ENCODE data around the gene AATF.

The AATF gene

DNA sequence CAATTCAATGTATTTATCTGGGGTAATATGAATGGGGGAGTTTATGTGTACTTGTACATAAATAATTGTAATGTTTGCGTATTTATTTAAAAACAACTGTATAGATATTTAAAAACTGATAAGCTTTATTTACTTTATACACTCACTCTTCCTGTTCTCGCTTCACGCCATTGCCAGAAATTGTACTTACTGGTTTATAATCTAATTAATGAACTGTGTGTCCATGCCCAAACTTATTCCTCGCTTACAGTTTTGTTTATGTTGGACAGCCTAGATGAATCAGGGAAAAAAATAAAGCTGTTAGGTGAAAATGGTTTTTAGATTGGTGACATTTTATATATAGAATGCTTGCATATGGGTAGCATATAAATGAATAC lies 30.8 kb downstream of the AATF start:
- DNase-seq (ENCODE audit: low spot score): no peak

DNA sequence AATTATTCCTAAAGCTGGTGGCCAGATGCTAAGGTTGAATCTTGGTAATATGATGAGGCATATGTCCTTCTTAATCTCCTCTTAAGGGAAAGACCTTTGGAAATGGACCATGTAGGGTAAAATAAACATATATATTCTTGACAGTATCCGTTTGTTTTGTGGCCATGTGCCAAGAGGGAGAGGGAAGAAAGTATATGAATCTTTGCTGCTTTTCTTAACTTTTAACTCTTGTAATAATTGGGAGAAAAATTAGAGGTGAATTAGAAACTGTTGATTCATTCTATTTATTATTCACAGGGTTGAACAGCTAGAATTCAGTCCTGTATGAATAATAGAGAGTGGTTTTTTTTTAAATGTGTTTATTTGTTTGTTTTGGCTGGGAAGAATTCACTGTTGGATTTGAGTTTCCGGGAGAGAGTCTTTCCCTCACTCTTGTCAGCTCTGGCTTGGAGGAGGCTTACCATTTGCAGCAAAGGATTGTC lies 31.6 kb downstream of the AATF start:
- DNase-seq (ENCODE audit: low spot score): no peak

DNA sequence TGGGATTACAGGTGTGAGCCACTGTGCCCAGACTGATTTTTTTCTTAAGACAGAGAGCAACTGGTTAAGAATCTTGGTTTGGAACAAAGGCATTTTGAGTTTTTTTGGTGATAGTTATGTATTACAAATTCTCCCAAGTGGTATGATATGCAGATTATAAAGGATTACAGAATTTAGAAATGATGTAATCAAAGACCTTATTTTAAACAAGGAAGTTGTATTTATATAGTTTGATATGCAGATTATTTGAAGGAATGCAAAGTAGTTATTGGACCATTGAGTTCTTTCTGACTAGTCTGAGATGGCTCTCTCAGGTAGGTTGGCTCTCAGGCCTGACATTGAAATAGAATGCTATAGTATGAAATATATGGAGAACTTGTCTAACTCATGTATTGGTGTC lies 34.9 kb downstream of the AATF start:
- no peak for DNase-seq (ENCODE audit: low spot score)

DNA sequence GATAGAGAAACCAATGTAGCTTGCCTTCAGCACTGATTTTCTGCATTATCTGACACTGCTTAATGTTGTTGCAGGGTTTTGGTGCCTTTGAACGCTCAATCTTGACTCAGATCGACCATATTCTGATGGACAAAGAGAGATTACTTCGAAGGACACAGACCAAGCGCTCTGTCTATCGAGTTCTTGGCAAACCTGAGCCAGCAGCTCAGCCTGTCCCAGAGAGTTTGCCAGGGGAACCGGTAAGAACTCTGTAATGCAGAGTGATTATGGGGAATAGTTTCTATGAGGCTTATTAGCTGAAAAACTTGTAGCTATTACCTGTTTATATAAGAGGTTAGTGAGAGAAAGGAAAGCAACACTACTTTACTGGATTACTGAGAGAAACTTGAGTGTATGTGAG lies 40.4 kb downstream of the AATF start:
- DNase-seq (ENCODE audit: low spot score): no peak

DNA sequence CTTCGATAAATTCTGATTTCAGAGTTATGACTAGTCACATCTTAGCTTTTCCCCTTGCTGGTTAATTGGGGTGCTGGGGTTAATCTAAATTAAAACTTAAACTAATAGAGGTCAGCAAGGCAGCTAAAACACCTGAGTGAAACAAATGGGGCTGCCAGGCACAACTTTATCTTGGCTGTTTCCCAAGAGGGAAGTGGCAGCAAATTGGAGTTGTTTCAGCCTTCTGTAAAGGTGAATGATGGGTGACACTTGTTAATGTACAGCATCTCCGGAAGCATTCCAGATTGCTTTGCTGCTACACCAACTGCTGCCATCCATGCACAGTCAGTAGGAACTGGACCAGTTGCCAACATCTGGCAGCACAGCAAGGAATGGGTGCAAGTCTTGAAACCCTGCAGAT lies 43.9 kb downstream of the AATF start:
- DNase-seq (ENCODE audit: low spot score): no peak

- no peak for DNase-seq (ENCODE audit: low spot score)
These were observed 44.5 kb downstream of the AATF start for GRCh38 chr17:36993227-36993626.

DNA sequence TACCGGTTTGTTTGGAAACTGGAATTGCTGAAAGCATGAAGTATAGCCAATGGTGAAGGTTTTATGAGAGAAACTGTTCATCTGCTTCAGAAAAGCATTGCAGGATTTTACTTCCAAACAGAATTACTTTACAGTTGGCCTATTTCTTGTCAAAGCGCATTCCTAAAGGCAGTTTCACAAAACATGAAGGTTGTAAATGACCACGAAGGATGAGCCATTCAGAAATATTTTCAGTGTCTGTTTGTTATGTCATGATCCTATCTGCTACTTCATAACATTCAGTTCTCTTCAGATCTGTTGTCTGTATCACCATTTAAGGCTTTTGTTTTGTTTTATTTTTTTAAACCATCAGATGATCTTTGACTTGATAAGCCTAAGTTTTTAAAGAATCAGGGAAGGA lies 45.7 kb downstream of the AATF start:
- no peak for DNase-seq (ENCODE audit: low spot score)

DNA sequence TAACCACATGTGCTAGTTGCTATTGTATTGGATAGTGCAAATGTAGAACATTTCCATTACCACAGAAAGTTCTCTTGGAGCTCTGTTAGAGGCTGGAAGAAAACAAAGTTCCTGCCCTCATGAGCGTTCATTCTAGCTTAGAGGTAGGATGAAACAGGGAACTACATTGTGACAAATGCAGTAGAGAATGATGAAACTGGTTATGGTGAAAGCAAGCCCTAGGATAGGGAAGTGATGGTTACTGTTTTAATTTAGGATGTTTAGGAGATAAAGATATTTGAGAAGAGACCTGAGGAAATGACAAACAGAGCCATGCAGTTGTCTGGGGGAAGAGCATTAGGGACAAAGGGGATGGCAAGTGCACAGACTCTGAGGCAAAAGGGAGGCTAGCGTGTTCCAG lies 50.7 kb downstream of the AATF start:
- no peak for DNase-seq (ENCODE audit: low spot score)

- no peak for DNase-seq (ENCODE audit: low spot score)
These were observed 68.0 kb downstream of the AATF start for GRCh38 chr17:37016780-37017179.

- DNase-seq (ENCODE audit: low spot score): no peak
These were observed 68.7 kb downstream of the AATF start for GRCh38 chr17:37017404-37017803.

GRCh38 chr17:37019117-37019740 lies 70.5 kb downstream of the AATF start:
- no peak for DNase-seq (ENCODE audit: low spot score)

DNA sequence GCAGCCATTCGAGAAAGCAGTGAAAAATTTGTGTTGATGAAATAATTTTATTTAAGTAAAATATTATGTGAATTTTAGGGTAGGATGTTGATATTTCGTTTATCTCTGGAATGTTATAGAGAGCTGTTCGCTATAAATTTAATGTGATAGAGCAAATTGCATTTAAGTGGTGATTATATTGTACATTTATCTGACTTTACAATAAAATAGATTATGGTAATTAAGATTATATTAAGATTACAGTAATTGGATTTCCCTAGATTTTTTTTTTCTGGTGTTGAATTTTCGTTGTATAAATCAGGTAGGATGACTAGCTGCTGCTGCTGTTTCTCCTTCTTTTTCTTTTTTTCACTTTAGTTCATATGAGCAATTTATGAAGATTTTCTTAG lies 71.0 kb downstream of the AATF start:
- DNase-seq (ENCODE audit: low spot score): no peak

GRCh38 chr17:37024181-37024637 lies 75.5 kb downstream of the AATF start:
- no peak for DNase-seq (ENCODE audit: low spot score)

DNA sequence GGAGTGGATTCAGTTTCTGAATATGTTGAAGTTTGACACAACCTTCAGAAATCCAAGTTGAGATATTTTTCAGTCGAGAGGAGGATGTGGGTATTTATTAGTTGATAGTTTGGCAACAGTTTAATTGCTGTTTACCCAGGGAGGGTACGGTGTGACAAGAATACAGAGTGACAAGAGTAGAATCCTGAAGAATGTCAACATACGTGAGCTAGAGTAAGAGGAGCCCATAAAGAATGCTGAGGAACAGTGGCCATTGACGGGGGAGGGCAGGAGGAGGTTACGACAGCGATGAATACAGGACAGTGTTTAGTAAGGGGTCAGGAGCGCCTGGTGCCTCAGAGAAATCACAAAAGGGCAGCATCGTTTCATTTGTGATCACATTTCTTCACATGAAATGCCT lies 76.5 kb downstream of the AATF start:
- DNase-seq (ENCODE audit: low spot score): no peak

DNA sequence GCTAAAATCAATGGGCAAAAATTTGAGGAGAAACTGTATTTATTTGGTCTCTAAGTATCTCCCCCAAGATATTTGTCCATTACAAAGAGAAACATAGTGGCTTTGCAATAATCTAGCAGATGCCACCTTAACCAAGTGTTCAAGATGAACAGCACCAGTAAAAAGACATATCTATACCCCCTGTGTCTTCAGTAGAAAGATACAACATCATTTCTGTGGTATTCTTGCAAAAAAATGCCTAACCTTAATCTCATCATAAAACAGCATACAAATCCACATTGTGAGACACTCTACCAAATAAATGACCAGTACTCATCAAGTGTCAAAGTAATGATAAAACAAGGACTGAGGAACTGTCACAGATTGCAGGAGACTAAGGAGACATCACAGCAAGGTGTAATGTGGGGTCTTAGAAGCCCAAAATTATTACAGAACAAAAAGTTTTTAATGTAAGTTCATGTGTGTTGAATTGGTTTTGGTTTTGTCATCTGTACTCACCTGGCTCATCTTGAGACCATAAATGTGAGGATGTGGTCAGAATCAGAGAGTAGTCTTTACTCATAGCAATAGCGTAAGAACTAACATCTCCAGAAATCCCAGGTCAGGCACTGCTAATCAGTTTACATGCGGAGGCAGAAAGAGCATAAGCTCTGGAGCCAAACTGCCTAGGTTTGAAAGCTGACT lies 77.2 kb downstream of the AATF start:
- DNase-seq (ENCODE audit: low spot score): no peak

- no peak for DNase-seq (ENCODE audit: low spot score)
These were observed 77.7 kb downstream of the AATF start for GRCh38 chr17:37026531-37026869.

DNA sequence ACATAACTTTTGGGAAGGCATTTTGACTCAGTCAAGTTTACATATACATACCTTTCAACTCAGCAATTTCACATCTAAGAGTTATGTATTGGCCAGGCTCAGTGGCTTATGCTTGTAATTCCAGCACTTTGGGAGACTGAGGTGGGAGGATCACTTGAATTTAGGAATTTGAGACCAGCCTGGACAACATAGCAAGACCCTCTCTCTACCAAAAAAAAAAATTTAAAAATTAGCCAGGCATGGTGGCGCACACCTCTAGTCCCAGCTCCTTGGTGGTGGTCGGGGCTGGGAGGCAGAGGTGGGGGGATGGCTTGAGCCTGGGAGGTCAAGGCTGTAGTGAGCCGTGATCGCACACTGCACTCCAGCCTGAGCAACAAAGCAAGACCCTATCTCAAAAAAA lies 79.3 kb downstream of the AATF start:
- DNase-seq (ENCODE audit: low spot score): no peak

- DNase-seq (ENCODE audit: low spot score): no peak
These were observed 82.8 kb downstream of the AATF start for GRCh38 chr17:37031493-37032083.

DNA sequence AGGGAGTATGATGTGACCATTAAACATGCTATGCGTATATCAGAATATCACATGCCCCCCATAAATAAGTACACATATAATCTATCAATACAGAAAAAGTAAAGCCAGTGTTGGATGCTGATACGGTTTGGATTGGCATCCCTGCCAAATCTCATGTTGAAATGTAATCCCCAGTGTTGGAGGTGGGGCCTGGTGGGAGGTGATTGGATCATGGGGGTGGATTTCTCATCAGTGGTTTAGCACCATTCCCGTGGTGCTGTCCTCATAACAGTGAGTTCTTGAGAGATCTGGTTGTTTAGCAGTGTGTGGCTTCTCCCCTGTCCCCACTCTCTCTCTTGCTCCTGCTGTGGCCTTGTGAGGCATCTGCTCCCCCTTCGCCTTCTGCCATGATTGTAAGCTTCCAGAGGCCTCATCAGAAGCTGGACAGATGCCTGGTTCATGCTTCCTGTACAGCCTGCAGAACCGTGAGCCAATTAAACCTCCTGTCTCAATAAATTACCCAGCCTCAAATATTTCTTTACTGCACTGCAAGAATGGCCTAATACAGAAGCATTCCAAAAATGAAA lies 88.9 kb downstream of the AATF start:
- no peak for DNase-seq (ENCODE audit: low spot score)

DNA sequence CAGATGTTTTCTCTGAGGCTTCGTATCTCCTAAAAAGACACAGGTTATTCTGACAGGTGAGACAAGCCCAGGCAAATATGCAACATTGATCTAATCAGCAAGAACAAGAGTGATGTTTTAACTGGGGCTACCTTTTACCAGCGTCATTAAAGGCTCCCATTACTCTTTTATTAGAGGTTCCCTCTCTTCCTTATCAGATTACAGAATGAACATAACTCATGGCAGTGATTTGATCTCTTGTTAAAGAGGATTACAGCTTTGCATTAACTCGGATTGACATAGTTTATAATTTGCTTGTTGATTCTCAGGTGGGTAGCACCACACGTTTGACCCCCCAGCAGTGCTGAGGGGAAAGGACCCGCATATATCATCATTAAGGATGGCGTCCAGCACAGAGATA lies 90.5 kb downstream of the AATF start:
- no peak for DNase-seq (ENCODE audit: low spot score)

GRCh38 chr17:37041932-37042331 lies 93.2 kb downstream of the AATF start:
- DNase-seq (ENCODE audit: low spot score): no peak

- DNase-seq (ENCODE audit: low spot score): no peak
These were observed 94.4 kb downstream of the AATF start for GRCh38 chr17:37043201-37043600.

DNA sequence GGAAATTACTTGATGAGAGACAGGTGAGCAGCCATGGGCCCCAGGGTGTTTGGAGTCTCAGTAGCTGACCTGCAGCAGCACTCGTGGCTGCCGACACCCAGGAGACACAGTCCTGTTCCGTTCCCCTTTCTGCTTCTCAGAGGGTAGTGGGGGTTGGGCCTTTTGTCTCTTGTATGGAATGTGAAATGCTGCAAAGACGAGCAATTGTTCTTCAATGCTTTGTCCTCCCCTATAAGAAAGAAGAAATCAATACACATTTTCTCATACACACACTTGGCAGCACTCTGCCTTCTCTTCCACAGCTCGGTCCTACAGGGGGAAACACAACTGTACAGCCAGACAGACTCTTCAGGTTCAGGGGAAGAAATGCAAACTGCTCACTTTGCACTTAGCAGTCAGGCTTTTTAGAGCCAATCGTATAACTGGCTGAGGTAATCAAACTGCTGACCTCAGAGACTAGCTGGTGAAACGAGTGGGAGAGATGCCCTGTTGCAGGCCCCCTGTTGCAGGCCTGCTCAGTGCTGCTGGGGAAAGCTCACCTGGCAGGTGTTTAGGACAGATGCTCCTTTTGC lies 96.7 kb downstream of the AATF start:
- DNase-seq (ENCODE audit: low spot score): no peak

All from SW480 (cell line).